AG04449 (cell line): ENCODE measurements around the gene MDGA2.

Experiments used
- CTCF ChIA-PET: fragments of 350-600 bp; formaldehyde crosslinking; extraction: SDS; loops from one replicate; lab custom pipeline; 2021; ENCODE audit warnings: antibody characterized with exemption; lab: Yijun Ruan, JAX
- POLR2A ChIA-PET: fragments of 400-600, 350-600 bp; formaldehyde crosslinking; extraction: SDS; loops from one replicate; lab custom pipeline; 2020; ENCODE audit warnings: antibody characterized with exemption, inconsistent platforms; lab: Yijun Ruan, JAX
- DNase-seq: peaks from one replicate; pipeline ENCODE4 v3.0.0-alpha.2; 2010; ENCODE audit warnings: low read depth, low spot score
- H3K4me3 ChIP-seq: 2 replicates; pipeline ENCODE4 v1.5.1; 2011; ENCODE audit warnings: low read depth, mild to moderate bottlenecking, control low read depth, low read length
- CTCF ChIP-seq: IDR thresholded peaks from one replicate; pipeline ENCODE4 v1.5.1; 2011; ENCODE audit warnings: mild to moderate bottlenecking, moderate library complexity, low read length, control low read depth, inconsistent platforms; ENCODE audit not compliant: insufficient read depth; ENCODE audit errors: missing control alignments

Gene MDGA2

GRCh38 chr14:47454025-47454424 lies 221.4 kb downstream of the MDGA2 start:
- no peak for DNase-seq
- ChIA-PET POLR2A (no interaction called here), CTCF (no interaction called here)
- TF ChIP-seq CTCF: no peak
- no peak overlapping the region for H3K4me3 ChIP-seq

- no peak overlapping the region for H3K4me3 ChIP-seq
- no peak for DNase-seq
- TF ChIP-seq CTCF: no peak
- POLR2A ChIA-PET: no interaction called here
- CTCF ChIA-PET: no interaction called here
These were observed 228.3 kb downstream of the MDGA2 start for GRCh38 chr14:47447076-47447475.

GRCh38 chr14:47442211-47442610 lies 233.2 kb downstream of the MDGA2 start:
- DNase-seq: no peak
- H3K4me3 ChIP-seq: no peak overlapping the region
- TF ChIP-seq CTCF: no peak
- CTCF ChIA-PET: no interaction called here
- POLR2A ChIA-PET: no interaction called here

- no peak for TF ChIP-seq CTCF
- no peak overlapping the region for H3K4me3 ChIP-seq
- ChIA-PET POLR2A (no interaction called here), CTCF (no interaction called here)
- DNase-seq: no peak
These were observed 235.5 kb downstream of the MDGA2 start for GRCh38 chr14:47439953-47440352.

- H3K4me3 ChIP-seq: no peak overlapping the region
- ChIA-PET CTCF (no interaction called here), POLR2A (no interaction called here)
- TF ChIP-seq CTCF: no peak
- DNase-seq: no peak
These were observed 236.7 kb downstream of the MDGA2 start for GRCh38 chr14:47438650-47439140.

GRCh38 chr14:47435331-47435965 lies 240.0 kb downstream of the MDGA2 start:
- ChIA-PET POLR2A (no interaction called here), CTCF (no interaction called here)
- TF ChIP-seq CTCF: no peak
- no peak overlapping the region for H3K4me3 ChIP-seq
- no peak for DNase-seq
